Choroid plexus epithelial cell (primary cell): Measurements from ENCODE around the gene NT5DC1.
A peak's percentile ranks its signal among the peaks of the same experiment; 100 is the strongest.

Experiments used
- DNase-seq: peaks from one replicate; pipeline ENCODE4 v3.0.0-alpha.2; 2010; ENCODE audit warnings: low read depth
- H3K4me3 ChIP-seq: 2 replicates; pipeline ENCODE4 v1.5.1; 2011; ENCODE audit warnings: low read depth, mild to moderate bottlenecking, control low read depth, low read length, moderate library complexity
- TF ChIP-seq, protein P1 (sequence below): conservative IDR thresholded peaks from 2 replicates; pipeline ENCODE4 v1.5.1; 2011; ENCODE audit warnings: low read depth, mild to moderate bottlenecking, control low read depth, inconsistent platforms, low read length, moderate library complexity

The NT5DC1 gene

DNA sequence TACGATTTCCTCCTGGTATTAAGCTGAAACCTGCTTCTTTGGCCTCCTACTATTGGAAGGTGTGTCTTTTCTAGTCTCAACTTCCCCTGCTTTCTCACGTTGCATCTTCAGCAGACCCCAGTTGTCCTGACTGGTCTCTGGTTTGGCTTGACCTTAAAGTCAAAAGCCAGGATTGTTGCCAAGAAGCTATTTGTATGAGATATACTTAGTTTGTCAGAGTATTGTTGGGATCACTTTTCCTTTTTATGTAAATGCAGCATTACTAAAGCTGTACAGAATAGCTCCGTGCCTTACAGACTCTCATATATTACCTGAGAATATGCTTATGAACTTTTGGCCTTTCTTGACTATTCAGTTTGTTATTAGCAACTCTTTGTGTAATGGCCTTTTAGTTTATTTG, 92.1 kb downstream of the NT5DC1 start:
- TF ChIP-seq, protein P1, sequence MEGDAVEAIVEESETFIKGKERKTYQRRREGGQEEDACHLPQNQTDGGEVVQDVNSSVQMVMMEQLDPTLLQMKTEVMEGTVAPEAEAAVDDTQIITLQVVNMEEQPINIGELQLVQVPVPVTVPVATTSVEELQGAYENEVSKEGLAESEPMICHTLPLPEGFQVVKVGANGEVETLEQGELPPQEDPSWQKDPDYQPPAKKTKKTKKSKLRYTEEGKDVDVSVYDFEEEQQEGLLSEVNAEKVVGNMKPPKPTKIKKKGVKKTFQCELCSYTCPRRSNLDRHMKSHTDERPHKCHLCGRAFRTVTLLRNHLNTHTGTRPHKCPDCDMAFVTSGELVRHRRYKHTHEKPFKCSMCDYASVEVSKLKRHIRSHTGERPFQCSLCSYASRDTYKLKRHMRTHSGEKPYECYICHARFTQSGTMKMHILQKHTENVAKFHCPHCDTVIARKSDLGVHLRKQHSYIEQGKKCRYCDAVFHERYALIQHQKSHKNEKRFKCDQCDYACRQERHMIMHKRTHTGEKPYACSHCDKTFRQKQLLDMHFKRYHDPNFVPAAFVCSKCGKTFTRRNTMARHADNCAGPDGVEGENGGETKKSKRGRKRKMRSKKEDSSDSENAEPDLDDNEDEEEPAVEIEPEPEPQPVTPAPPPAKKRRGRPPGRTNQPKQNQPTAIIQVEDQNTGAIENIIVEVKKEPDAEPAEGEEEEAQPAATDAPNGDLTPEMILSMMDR, result no peak
- DNase-seq, result peak; percentile 50
- H3K4me3 ChIP-seq, result no peak overlapping the region

DNA sequence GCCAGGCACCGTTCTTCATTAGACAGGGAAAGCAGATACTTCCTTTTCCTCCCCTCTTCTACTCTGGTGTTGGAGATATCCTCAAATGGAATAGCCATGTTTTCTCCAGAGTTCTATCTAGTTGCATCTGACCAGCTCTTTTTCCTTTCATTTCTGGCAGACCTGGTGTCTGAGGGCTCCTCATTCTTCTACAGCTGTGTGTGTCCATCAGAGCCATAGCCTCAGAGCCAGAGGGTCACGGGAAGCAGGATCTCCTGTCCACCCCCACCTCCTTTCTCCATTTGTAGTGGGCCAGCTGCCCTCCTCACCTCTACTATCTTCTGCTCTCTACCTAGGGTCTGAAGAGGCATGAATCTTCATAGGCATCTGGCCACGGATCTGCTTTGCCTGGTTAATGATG, 96.2 kb downstream of the NT5DC1 start:
- no peak for DNase-seq
- TF ChIP-seq, protein P1, result no peak
- H3K4me3 ChIP-seq, result no peak overlapping the region

DNA sequence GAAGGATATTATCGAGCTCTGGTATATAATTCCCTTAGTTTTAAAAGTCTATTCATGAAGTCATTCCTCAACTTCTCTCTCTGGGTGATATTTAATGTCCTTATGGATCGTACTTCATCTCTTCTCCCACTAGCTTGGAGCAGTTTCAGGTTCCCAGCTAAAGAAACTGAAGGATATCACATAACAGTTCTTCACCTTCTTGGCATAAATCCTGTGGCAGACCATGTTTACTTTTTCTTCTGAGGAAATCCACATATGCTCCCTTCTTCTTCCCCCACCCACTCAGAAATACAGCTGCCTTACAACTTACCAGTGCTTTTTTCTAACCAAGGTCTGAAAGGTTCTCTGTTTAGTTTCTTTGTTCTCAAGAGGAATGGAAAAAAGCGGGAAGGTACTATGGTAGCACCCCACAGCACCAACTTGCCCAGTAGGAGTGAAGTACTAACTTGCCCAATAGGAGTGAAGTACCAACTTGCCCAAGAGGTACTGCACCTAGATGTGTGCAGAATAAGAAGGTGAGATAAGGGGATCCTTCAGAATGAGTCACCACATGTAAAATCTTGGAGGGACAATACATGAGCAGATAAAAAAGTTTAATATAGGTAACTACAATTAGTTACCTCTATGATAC, 100.1 kb downstream of the NT5DC1 start:
- no peak overlapping the region for H3K4me3 ChIP-seq
- DNase-seq, result peak; percentile 75
- TF ChIP-seq, protein P1, result no peak

DNA sequence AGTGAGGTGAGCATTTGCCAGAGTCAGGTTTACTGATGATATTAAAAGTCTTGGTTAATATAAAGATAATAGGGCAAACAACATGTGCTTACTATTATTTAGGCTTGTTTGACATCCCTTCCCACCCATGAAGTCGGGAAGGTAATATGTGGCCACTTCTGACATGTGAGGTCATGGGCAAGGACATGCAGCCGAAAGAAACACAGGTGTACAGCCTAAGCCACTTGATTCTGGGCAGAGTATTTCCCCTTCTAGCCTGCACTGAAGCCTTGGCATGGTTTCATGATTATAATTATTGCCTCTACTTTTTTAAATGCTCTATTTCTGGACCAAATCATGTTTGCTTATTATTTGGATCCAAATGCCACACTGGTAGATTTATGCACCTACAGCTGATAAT, 100.9 kb downstream of the NT5DC1 start:
- TF ChIP-seq, protein P1, result no peak
- no peak for DNase-seq
- H3K4me3 ChIP-seq, result no peak overlapping the region

DNA sequence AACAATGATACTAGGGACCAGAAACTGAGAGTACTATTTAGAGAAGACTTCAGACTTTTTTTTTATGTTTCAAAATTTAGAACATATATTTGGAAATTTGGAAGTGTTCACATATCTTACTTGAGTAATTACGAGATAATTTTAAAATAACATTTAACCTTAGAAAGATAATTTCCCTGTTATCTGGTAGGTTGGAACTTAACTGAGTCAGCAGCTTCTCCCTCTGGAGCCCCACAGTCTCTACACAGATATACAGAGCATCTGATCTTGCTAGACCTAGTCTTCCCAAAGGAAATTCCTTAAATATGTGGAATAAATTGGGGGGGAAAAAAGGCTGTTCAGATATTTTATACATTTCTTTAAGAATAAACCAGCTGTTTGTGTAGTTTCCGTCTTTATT, 104.6 kb downstream of the NT5DC1 start:
- TF ChIP-seq, protein P1, result no peak
- no peak overlapping the region for H3K4me3 ChIP-seq
- no peak for DNase-seq

DNA sequence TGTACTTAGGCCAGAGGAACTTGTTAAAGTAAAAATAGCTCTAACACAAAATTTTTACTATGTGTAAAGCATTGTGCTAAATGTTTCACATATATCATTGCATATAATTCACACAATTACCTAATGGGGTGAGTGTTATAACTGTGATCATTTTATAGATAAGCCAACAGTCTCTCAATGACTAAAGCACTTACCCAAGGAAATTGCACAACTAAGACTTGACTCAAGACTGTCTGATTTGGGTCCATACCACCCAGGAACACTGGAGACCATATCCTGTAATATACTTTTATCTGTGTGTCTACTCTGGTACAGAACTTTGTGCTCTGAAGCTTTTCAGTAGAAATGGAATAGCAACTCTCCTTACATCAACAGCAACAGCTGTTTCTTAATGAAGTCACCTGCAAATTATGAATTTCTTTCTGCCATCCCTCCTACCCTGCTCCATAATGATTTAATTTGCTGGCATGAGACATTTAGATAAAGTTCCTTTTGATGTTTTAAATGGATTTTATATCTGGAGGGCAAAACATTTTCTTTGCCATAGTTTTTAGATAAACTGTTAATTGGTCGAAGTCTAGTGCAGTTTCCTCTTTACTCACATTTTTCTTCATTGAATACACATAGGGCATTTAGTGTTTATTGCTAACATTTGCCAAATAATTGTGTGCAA, 105.7 kb downstream of the NT5DC1 start:
- TF ChIP-seq, protein P1, result no peak
- no peak overlapping the region for H3K4me3 ChIP-seq
- peak; percentile 51 for DNase-seq
